HUES64 (cell line): Measurements from ENCODE around the gene SARNP. TPM values are rescaled to one million over a fixed set of nuclear protein-coding genes. Genes with fewer than 3 reads are reported as not detected.
"Not testable (repeated sequence)": the region's sequence is repeated elsewhere in the genome, so short reads cannot be mapped to it uniquely, and the experiment has no call there.

Experiments
- H3K27ac ChIP-seq: 2 replicates; pipeline ENCODE4 v1.7.0; 2013; ENCODE audit warnings: low read depth, low read length, inconsistent platforms
- H3K27me3 ChIP-seq: 2 replicates; pipeline ENCODE4 v1.6.1; 2013; ENCODE audit warnings: mild to moderate bottlenecking, low read length; ENCODE audit not compliant: insufficient read depth
- H3K36me3 ChIP-seq: 2 replicates; pipeline ENCODE4 v1.6.1; 2013; ENCODE audit warnings: mild to moderate bottlenecking, low read length; ENCODE audit not compliant: insufficient read depth
- H3K4me1 ChIP-seq: 2 replicates; pipeline ENCODE4 v1.6.1; 2013; ENCODE audit warnings: mild to moderate bottlenecking, low read length, moderate library complexity; ENCODE audit not compliant: insufficient read depth
- H3K4me3 ChIP-seq: 2 replicates; pipeline ENCODE4 v1.5.1; 2013; ENCODE audit warnings: mild to moderate bottlenecking, low read length, moderate library complexity
- H3K9ac ChIP-seq: 2 replicates; pipeline ENCODE4 v1.6.1; 2013; ENCODE audit warnings: mild to moderate bottlenecking, low read depth, low read length
- H3K9me3 ChIP-seq: 2 replicates; pipeline ENCODE4 v1.6.1; 2013; ENCODE audit warnings: low read depth, low read length; ENCODE audit not compliant: insufficient read depth
- WGBS: fragments of 150-250, 120-280 bp; methylation state at CpG from one replicate; pipeline ENCODE4 v1.1.7; 2013; ENCODE audit warnings: missing lambda C conversion rate; 5-methylcytosine and 5-hydroxymethylcytosine counted together
- polyA plus RNA-seq, 2 experiments: library from polyadenylated mRNA; stranded (reverse); fragments of 50-300 nt; gene quantifications; one replicate each; pipeline ENCODE4 v1.2.3, GENCODE V29; 2013

The SARNP gene, protein sequence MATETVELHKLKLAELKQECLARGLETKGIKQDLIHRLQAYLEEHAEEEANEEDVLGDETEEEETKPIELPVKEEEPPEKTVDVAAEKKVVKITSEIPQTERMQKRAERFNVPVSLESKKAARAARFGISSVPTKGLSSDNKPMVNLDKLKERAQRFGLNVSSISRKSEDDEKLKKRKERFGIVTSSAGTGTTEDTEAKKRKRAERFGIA
- polyA plus RNA-seq (2013, experiment 1 of 2) = 143 TPM
- polyA plus RNA-seq (2013, experiment 2 of 2) = 155 TPM

GRCh38 chr12:55817345-55818139 is at the start of gene SARNP, which contains the start of gene ORMDL2:
Gene SARNP (minus strand): TSS chr12:55817724. CDS start chr12:55817701, 23 bp downstream.
Gene ORMDL2 (plus strand): TSS chr12:55818041. CDS start chr12:55819000, 959 bp downstream.
- Histone ChIP-seq H3K27ac (peak within 1 kb of the TSS; percentile 69), H3K27me3 (no peaks in the 10 kb centered on the region), H3K4me3 (peak within 1 kb of the TSS; percentile 91), H3K9ac (peak within 1 kb of the TSS; percentile 89), H3K4me1 (peaks cover 23% of the 10 kb centered on the region), H3K36me3 (peaks cover 60% of the 10 kb centered on the region), H3K9me3 (no peaks in the 10 kb centered on the region)
- WGBS = under 1% methylated on average over 38 of the region's 38 CpGs

GRCh38 chr12:55866454-55867004 is 49.0 kb upstream of the SARNP start:
- H3K4me1 ChIP-seq, H3K36me3 ChIP-seq, H3K4me3 ChIP-seq, H3K9ac ChIP-seq, H3K27ac ChIP-seq, H3K9me3 ChIP-seq, H3K27me3 ChIP-seq: not testable (repeated sequence)
- 98% methylated on average over 3 of the region's 3 CpGs for WGBS

- Histone ChIP-seq H3K36me3 (no peaks in the 10 kb centered on the region), H3K27ac (no peak overlapping the region), H3K9ac (no peak overlapping the region), H3K4me1 (no peaks in the 10 kb centered on the region), H3K9me3 (0 out of 2 replicates have a peak, but pooled peaks cover 8% of the 10 kb centered on the region), H3K4me3 (no peak overlapping the region), H3K27me3 (no peaks in the 10 kb centered on the region)
- WGBS = 91% methylated on average over 1 of the region's 2 CpGs
Observed at GRCh38 chr12:55865327-55865726, 47.8 kb upstream of the SARNP start.

DNA sequence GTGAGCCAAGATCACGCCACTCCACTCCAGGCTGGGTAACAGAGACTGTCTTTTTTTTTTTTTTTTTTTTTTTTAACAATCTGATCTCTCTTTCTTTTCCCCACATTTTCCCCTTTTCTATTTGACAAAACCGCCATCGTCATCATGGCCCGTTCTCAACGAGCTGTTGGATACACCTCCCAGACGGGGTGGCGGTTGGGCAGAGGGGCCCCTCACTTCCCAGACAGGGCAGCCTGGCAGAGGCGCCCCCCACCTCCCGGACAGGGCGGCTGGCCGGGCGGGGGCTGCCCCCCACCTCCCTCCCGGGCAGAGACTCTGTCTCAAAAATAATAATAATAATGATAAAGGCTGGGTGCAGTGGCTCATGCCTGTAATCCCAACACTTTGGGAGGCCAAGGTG is 45.4 kb upstream of the SARNP start:
- not testable (repeated sequence) for H3K9me3 ChIP-seq, H3K36me3 ChIP-seq, H3K27me3 ChIP-seq, H3K9ac ChIP-seq, H3K4me1 ChIP-seq, H3K4me3 ChIP-seq, H3K27ac ChIP-seq
- 99% methylated on average over 12 of the region's 13 CpGs for WGBS

DNA sequence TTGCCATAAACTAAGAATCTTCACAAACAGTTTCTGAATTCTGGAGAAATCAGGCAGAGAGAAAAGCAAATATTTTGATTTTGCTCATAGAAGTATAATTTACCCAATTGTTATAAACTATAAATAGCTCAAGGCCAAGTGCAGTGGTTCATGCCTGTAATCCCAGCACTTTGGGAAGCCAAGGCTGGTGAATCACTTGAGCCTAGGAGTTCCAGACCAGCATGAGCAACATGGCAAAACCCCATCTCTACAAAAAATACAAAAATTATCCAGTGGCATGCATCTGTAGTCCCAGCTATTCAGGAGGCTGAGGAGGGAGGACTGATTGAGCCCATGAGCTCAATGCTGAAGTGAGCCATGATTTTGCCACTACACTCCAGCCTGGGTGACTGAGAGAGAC is 44.8 kb upstream of the SARNP start:
- no peak overlapping the region for H3K9ac ChIP-seq
- no peaks in the 10 kb centered on the region for H3K36me3 ChIP-seq
- no peaks in the 10 kb centered on the region for H3K4me1 ChIP-seq
- H3K27me3 ChIP-seq = no peaks in the 10 kb centered on the region
- no peak overlapping the region for H3K27ac ChIP-seq
- H3K4me3 ChIP-seq = no peak overlapping the region
- H3K9me3 ChIP-seq = 0 out of 2 replicates have a peak, but pooled peaks cover 8% of the 10 kb centered on the region

GRCh38 chr12:55861871-55862270 is 44.3 kb upstream of the SARNP start:
- Histone ChIP-seq H3K9me3 (0 out of 2 replicates have a peak, but pooled peaks cover 8% of the 10 kb centered on the region), H3K27ac (no peak overlapping the region)
- 94% methylated on average over 2 of the region's 3 CpGs for WGBS

DNA sequence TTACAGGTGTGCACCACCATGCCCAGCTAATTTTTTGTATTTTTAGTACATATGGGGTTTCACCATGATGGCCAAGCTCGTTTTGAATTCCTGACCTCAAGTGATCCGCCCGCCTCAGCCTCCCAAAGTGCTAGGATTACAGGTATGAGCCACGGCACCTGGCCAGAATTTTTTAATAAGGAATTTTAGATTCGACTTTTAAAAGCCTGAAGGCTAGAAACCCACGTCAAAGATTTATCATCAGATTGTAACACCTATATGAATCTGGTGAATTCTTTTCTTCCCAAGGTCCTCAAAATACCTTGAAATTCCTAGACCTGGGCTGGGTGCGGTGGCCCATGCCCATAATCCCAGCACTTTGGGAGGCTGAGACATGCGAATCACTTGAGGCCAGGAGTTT is 43.9 kb upstream of the SARNP start:
- H3K9me3 ChIP-seq = 0 out of 2 replicates have a peak, but pooled peaks cover 8% of the 10 kb centered on the region
- H3K27ac ChIP-seq = no peak overlapping the region
- H3K4me3 ChIP-seq = no peak overlapping the region
- H3K4me1 ChIP-seq = no peaks in the 10 kb centered on the region
- no peaks in the 10 kb centered on the region for H3K36me3 ChIP-seq
- H3K9ac ChIP-seq = no peak overlapping the region
- WGBS = 92% methylated on average over 8 of the region's 8 CpGs
- no peaks in the 10 kb centered on the region for H3K27me3 ChIP-seq

More at GRCh38 chr12:55861871-55862270, 44.3 kb upstream of the SARNP start:
- H3K4me1 ChIP-seq = no peaks in the 10 kb centered on the region
- no peaks in the 10 kb centered on the region for H3K36me3 ChIP-seq
- H3K4me3 ChIP-seq = no peak overlapping the region
- no peaks in the 10 kb centered on the region for H3K27me3 ChIP-seq
- no peak overlapping the region for H3K9ac ChIP-seq

DNA sequence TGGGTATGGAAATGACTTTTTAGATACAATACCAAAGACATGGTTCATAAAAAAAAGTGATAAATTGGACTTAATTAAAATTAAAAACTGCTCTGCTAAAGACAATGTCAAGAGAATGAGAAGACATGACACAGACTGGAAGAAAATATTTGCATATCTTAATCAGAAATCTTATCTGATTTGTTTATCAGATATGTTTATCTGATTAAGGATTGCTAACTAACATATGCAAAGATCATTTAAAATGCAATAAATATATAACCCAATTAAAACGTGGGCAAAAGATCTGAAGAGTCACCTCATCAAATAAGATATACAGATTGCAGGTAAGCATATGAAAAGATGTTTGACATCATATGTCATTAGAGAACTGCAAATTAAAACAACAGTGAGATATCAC is 35.2 kb upstream of the SARNP start:
- no CpG with 5 or more reads among the region's 1 CpG for WGBS
- H3K27me3 ChIP-seq = no peaks in the 10 kb centered on the region
- H3K36me3 ChIP-seq = no peaks in the 10 kb centered on the region
- no peaks in the 10 kb centered on the region for H3K9me3 ChIP-seq
- H3K4me3 ChIP-seq = no peak overlapping the region
- no peak overlapping the region for H3K9ac ChIP-seq
- H3K4me1 ChIP-seq = peaks cover 14% of the 10 kb centered on the region; the same call in 1 of the 2 replicates
- no peak overlapping the region for H3K27ac ChIP-seq

DNA sequence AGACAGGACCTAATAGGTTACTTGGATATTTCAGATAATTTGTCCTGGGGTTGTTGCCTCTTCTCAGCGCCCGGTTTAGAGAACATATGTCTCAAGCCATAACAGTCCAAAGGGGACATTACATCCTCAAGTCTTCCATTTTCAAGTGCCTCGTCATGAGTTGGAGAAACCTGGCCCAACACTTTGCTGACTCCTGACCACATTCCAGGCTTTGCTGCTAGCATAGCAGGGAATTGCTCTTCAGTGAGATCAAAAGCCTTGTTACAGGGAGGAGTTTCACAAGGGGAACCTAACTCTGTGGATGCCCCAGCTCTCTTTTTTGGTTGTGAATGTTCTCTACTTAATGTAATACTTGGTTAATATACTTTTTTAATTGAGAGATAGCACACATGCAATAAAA is 33.4 kb upstream of the SARNP start:
- no peaks in the 10 kb centered on the region for H3K9me3 ChIP-seq
- peaks cover 23% of the 10 kb centered on the region; the same call in 1 of the 2 replicates for H3K4me1 ChIP-seq
- WGBS = 74% methylated on average over 3 of the region's 3 CpGs
- no peaks in the 10 kb centered on the region for H3K36me3 ChIP-seq
- no peak overlapping the region for H3K27ac ChIP-seq
- no peak overlapping the region for H3K4me3 ChIP-seq
- no peak overlapping the region for H3K9ac ChIP-seq
- no peaks in the 10 kb centered on the region for H3K27me3 ChIP-seq

- peaks cover 23% of the 10 kb centered on the region; the same call in 1 of the 2 replicates for H3K4me1 ChIP-seq
- no peak overlapping the region for H3K4me3 ChIP-seq
- H3K27ac ChIP-seq = no peak overlapping the region
- H3K36me3 ChIP-seq = no peaks in the 10 kb centered on the region
- no peaks in the 10 kb centered on the region for H3K27me3 ChIP-seq
- 89% methylated on average over 1 of the region's 1 CpG for WGBS
- no peaks in the 10 kb centered on the region for H3K9me3 ChIP-seq
- H3K9ac ChIP-seq = no peak overlapping the region
Observed at GRCh38 chr12:55850401-55850800, 32.9 kb upstream of the SARNP start.
